ENCODE measurements around the gene IL1R2. TPM values are rescaled to one million over a fixed set of nuclear protein-coding genes. Genes with fewer than 3 reads are reported as not detected.

Gene IL1R2
- total and polyA plus RNA-seq, 9 of the 15 experiments (the other 6 are each of a cell fraction or from before 2014, with no cell fraction given): 0.13 TPM; not detected in 8

GRCh38 chr2:102050854-102051391, 59.2 kb downstream of the IL1R2 start (continued):
- TF ChIP-seq CBFA2T3 (IDR thresholded peaks at IDR 0.05) (peak; percentile 80), ZNF764 (CRISPR knock-in tag; IDR thresholded peaks at IDR 0.05; ENCODE audit: low read depth) (no peak), GABPA (tag; conservative IDR thresholded peaks at IDR 0.05; ENCODE audit: low read depth) (peak; percentile 79), MTA3 (IDR thresholded peaks at IDR 0.05; ENCODE audit: borderline replicate concordance) (peak; percentile 36; the same call in 1 of the 2 replicates), ETV1 (tag; conservative IDR thresholded peaks at IDR 0.05; ENCODE audit: low read depth) (peak; percentile 72), ZEB2 (IDR thresholded peaks at IDR 0.05) (0 out of 2 replicates have a peak, but pooled peaks have one; percentile 28), ZBTB40 (IDR thresholded peaks at IDR 0.05) (peak; percentile 64; the same call in 1 of the 2 replicates), ZBTB40 (CRISPR knock-in tag; IDR thresholded peaks at IDR 0.05) (no peak), CREM (IDR thresholded peaks at IDR 0.05; ENCODE audit: low read depth) (peak; percentile 89), ZSCAN32 (CRISPR knock-in tag; IDR thresholded peaks at IDR 0.05) (no peak), PBX2 (CRISPR knock-in tag; IDR thresholded peaks at IDR 0.05; ENCODE audit: low read depth) (no peak), PBX2 (tag; conservative IDR thresholded peaks at IDR 0.05; ENCODE audit: low read depth) (0 out of 2 replicates have a peak, but pooled peaks have one; percentile 28), ZBTB5 (IDR thresholded peaks at IDR 0.05) (peak; percentile 84), ZNF175 (CRISPR knock-in tag; IDR thresholded peaks at IDR 0.05; ENCODE audit: low read depth) (peak; percentile 34; the same call in 1 of the 2 replicates), ZNF57 (CRISPR knock-in tag; IDR thresholded peaks at IDR 0.05) (no peak), ETV5 (CRISPR knock-in tag; IDR thresholded peaks at IDR 0.05; ENCODE audit: low read depth) (peak; percentile 79)

All from K562 (cell line).